Right renal pelvis (tissue), 4 donors: ENCODE measurements around the gene PIM3. TPM values are rescaled to one million over a fixed set of nuclear protein-coding genes. Genes with fewer than 3 reads are reported as not detected.

Source experiments
- DNase-seq, 4 donors: peaks; one replicate each; pipeline ENCODE4 v3.0.0-alpha.2; 2013; ENCODE audit warnings: low read depth in 4 of 4, low spot score in 3 of 4, missing footprints in 1 of 4
- polyA plus RNA-seq, 4 donors: library from polyadenylated mRNA; unstranded; fragments of 120-200 nt; gene quantifications; one replicate each; pipeline ENCODE4 v1.2.1, GENCODE V29; 2013; ENCODE audit not compliant: insufficient read length in 4 of 4

Gene PIM3
- polyA plus RNA-seq, 4 donors, result 16.9 to 30.4 (median 17.6) TPM

- DNase-seq, result no peak
Observed at GRCh38 chr22:49927483-49928184, 32.9 kb upstream of the PIM3 start.

DNA sequence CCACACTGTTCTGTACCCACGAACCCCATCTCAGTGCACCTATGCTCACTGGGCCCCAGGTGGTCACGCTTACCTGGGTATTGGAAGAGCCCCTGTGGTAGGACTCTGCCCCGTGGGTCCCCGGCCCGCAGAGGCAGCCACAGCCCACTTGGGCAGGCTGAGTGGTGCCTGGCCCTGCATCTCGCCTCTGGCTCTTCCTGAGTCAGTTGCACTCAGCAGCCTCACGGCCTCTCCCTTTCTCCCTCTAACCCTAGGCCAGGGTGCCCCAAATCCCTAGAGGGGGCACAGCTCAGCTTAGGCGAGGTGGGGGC is 32.4 kb upstream of the PIM3 start:
- DNase-seq, result no peak

GRCh38 chr22:49928555-49929210 is 31.9 kb upstream of the PIM3 start:
- DNase-seq, result no peak

DNA sequence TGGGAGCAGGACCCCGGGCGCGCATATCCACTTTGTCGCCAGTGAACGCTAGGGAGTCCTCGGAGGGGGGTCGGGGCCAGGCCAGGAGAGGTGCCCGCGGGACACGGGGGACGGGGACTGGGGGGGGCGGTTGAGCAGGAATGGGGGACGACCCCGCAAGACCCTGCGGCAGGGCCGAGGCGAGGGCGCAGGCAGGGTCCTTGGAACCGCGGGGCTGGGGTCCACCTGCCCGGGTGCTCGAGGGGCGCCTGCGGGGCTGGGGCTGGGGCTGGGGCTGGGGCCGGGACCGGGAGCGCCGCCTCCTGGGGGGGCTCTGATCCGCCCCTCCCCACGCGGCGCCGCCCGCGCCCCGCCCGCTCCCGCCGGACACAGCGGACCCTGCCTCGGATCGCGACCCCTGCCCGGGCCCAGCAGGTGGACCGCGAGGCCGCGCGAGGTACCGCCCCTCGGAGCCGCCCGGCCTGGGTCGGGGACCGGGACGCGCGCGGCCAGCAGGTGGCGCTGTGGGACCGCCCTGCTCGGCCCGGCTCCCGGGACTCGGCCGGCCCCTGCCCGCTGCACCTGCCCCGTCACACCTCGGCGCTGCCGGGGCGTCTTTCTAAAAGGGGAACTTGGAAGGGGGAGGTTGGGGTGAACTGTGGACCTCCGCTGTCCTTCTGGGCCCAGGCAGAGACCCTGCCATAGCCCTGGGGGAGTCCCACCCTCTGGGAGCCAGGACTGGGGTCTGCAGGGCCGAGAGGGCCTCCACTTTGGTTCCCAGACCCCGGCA is 31.2 kb upstream of the PIM3 start:
- no peak for DNase-seq

DNA sequence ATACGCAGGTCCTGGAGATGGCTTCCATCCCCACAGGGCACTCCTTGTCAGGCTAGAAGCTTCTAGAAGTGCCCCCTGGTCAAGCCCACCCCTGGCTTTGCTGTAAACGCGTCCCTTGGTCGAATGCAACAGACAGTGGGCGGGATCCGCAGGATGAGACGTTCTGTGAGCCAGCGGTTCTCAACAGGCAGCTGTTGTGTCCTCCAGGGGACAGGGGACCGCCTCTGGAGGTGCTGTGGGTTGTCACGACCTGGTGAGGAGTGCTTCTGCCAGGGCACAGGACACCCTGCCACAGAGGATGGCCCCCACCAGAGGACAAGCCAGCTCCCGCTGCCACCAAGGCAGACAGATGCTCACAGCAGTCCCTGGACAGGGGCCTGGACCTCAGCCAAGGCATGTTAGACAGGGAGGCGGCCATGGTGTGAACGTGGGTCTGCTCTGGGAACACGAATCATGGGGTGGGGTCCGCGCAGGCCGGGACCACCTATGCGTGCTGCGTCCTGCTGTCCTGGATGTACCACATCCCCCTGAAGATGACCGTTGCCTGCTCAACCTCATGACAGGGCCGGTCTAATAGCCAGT is 30.5 kb upstream of the PIM3 start:
- DNase-seq, result no peak

DNA sequence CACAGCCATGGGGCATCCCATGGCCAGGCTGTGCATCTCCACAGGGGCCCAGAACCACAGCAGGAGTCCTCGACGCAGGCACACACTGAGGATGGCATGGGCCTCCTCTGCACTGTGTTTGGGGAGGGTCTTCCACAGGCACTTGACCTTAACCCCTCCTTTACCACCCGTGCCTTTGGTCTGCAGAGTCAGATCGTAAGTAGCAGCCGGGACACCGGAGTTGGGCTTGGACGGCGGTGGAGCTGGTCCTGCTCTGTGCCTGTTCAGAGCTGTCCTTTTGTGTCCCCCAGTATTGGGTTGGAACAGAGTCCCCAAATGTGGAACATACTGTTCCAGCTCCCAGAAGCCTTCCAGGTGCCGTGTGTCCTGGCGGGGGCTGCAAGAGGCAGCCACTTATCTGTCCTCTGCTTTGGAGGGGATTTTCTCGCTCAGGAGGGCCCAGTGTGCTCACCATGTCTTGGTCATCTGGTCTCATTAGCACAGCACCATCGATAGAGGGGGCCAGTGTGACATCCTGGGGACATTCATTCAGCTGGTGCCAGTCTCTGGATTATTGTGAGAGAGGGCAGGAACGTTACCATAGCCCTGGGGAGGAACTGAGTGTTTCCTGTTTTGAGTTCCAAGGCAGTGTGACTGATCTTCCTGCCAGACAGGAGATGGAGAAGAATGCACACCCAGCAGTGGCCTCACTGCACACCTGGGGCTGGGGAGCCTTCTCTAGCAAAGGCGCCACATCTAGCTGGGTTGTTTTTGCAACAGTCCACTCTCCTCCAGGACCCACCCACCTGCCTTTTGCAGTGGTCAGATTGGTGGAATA is 29.8 kb upstream of the PIM3 start:
- peak in 1 of 4 donors; percentile 38 for DNase-seq

DNA sequence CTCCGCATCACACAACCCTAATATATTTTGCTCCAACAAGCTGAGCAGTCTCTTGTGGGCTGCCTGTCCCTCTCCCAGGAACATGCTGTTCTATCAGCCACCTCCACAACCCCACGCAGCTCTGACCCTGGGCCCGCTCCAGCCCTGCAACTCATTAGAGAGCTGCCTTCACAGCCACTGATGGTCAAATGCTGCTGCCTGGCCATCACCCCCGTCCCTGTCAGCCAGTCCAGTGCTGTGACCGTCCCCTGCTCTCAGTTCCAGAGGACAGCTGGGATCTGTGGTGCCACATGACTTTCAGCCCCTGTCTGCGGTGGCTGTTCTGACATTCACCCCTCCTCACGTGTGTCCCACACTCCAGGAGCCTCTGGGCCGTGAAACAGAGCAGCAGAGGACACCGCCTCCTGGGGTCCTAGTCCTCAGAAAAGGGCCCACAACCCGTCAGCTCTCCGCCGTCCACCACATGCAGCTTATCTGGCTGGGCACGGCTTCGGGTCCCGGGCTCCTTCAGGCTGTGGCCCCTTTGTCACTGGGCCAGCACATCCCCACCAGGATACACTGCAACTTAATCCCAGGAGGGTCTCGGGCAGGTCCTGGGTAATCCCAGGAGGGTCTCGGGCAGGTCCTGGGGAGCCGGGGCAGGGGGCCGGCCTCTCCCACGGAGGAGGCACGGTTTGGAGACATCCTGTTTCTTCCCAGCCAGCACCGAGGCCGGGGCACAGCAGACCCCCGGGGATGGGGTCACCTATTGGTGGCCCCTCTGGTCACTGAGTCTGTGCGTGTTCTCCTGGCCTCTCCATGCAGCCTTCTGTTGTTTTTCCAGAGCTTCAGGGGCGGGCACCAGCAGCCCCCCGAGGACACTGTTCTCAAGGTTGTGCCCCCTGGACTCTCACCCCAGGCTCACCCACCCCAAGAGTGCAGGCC is 27.1 kb upstream of the PIM3 start:
- no peak for DNase-seq

DNA sequence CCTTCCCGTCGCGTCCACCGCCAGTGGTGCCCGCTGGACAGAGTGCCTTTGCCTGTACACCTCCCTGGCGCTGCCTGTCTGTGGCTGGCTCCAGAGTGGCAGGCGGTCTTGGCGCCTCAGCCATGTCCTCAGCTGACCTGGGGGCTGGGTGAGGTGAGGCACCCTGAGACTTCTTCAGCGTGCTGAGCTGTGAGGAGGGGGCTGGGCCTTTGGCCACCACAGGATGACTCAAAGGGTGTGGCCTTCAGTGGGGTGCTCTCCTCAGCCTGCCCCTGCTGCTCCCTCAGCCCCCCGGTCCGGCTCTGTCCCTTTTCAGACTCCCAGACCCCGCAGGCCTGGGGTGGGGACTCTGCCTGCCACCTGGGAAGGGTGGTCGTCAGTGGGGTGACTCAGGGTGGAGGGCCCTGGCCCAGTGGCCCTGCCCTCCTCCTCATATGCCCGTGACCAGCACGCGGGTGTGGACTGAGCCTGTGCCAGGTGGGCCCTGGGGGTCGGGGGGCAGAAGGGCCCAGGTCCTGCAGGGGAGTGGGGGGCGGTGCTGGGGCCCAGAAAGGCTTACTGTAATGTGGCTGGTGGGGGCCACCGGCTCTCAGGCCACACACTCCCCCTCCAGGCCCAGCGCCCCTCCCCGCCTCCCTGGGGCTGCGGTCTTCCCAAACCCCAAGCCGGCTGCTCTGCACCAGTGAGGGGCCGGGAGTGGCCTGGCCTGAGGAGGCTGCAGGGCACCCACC is 26.2 kb upstream of the PIM3 start:
- DNase-seq, result no peak

DNA sequence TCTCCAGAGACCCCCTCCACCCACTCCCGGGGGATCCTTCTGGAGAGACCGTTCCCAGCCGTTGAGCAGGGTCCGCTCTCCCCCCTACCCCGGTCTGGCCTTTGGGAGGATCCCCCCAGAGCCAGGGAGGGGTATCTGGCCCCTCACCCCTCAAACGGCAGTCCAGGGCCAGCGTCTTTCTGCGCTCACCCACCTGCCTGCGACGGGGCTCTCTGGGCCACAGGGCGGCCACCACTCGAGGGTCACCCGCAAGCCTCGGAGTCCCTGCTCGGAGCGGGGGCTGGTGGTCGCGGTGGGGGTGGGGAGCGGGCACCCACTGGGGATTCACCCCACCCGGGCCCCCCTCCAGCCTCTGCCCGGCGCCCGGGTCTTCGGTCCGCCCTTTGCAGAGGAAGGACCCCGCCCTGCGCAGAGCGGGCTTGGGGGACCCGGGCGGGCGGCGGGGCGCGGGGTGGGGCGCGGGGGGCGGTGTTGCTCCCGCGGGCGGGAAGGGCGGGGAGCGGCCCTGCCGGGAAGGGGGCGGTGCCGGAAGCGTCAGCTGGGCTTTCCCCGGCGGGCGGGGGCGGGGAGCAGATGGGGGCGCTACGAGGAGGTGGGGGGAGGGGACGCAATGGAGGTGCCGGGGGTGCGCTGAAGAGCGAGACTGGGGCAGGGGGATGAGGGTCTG is 25.5 kb upstream of the PIM3 start:
- DNase-seq, result no peak

- DNase-seq, result no peak
Observed at GRCh38 chr22:49935561-49935960, 25.0 kb upstream of the PIM3 start.

DNA sequence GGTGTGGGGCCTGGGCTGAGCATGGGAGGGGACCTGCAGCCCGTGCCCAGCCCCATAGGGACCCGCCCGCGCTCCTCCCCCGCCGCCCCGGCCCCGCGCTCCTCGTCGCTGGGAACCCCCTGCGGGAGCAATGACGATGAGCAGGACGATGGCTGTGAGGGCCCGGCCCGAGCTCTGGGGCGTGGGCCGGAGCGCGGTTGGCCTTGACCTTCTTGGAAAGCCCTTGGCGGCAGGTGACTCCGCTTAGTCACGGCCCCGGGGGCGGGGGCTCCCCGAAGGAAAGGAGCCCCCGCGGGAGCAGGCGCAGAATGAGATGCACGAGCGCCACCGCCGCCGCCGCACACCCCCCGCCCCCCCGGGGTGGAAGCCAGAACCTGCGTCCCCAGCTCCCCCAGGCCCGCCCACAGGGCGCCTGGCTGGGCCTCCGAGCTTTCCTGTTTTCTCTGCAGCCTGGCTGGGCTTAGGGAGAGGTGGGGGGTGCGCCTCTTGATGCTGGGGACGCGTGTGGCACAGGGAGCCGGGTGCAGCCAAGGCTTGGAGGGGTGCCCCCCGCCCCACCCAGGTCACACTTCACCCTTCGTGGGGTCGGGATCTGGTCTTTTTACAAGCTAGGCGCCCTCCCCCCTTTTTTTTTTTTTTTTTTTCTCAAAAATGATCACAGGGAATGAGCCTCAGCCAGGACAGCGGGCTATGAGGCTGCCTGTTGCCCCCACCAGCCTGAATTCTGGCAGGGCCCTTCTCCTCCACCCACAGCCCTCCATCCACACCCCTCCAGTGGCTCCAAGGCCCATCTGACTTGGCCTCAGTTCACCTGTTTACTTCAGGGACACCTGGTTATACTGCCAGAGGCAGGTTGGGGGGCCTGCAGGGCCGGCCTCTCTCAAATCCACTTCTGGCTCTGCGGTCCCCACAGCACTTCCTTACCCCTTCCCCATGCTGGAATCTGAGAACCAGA is 24.3 kb upstream of the PIM3 start:
- DNase-seq, result no peak

DNA sequence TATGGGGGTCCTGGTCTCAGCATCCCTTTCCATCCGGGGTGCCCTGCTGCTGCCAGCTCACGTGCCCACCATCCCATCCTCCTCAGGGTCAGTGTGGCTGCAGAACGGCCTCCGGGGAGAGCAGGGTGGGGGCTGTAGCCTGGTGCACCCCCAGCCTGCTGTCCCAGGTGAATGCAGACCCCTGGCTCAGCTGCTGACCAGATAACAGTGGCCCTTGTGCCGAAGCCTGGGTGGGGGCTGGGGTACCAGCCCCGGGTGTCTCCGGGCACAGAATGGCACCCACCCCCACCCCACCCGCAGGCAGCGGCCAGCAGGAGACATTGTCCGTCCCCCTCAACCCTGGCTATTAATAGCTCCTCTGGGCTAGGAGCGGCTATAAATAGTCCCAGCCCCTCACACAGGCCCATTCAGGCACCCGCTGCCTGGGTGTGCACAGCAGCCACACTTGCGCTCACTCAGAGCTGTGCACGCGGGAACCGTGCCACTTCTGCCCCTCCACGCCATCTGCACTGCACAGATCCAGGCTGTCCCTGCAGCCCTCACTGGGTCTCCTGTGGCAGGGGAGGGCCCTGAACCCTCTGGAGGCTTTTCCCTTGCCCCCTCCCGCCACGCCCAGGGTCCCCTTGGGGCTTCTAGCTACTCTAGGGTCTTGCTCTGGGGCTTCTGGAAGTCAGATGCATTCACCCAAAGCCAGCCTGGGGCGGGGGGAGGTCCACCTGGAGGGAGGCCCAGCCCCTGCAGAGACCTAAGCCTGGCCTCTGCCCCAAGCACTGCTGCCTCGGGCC is 23.4 kb upstream of the PIM3 start:
- no peak for DNase-seq

DNA sequence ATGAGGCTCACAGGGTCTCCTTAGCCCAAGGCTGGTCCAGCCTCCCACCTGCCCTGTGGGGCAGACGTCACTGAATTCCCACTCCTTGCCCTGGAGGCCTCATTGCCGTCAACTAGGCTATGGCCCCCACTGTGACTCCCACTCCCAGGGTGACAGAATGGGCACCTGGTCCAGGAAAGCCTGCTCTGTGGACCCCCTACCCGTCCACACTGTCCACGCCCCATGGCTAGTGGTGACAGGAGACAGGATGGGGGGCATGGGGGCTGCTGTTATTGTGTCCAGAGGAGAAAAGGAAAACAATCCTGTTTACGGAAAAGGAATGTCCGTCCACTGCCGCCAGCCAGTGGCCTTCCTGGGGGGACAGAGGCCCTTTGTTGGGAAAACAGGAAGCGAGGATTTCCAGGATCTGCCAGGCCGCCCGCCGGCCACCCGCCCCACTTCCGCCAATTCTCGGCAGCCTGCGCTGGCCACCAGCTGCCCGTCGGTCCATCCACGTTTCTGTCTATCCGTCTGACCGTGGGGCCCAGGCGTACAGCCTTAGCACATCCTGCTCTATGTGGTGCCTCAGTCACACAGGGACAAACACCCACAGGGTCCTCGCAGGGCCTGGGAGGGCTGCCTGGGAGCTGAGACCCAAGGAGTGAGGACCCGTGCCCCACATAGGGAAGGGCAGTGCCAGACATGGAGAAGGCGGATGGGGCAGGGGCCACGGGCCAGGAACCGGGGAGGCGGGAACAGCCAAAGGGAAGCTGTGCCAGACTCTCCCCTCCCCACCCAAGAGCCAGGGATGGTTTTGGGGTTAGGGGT is 22.6 kb upstream of the PIM3 start:
- DNase-seq, result no peak

- no peak for DNase-seq
Observed at GRCh38 chr22:49938565-49939136, 21.9 kb upstream of the PIM3 start.
